H1 (cell line): ENCODE measurements around the gene CAST. TPM values are rescaled to one million over a fixed set of nuclear protein-coding genes. Genes with fewer than 3 reads are reported as not detected.

ENCODE experiments used
- ASH2L ChIP-seq: fragments of 200-600, 300-600 bp; sonication (generic); IDR thresholded peaks from one replicate; pipeline ENCODE4 v1.7.1; 2017; ENCODE audit warnings: low read length
- CHD2 ChIP-seq: IDR thresholded peaks from 2 replicates; pipeline ENCODE4 v1.6.1; 2012; ENCODE audit warnings: low read length, improper control_type of control experiment
- CTCF ChIP-seq, 3 experiments: IDR thresholded peaks; 1 replicate in 2 of 3; 2 replicates in 1 of 3; pipeline versions ENCODE4 v1.5.1 to v1.6.1; 2011; ENCODE audit warnings: low read length in 3 of 3, mild to moderate bottlenecking in 3 of 3, inconsistent platforms in 2 of 3, low read depth in 1 of 3, moderate library complexity in 1 of 3; ENCODE audit not compliant: insufficient read depth in 1 of 3; ENCODE audit errors: control extremely low read depth in 1 of 3
- EGR1 ChIP-seq: IDR thresholded peaks from 2 replicates; pipeline ENCODE4 v1.6.1; 2011; ENCODE audit warnings: low read depth, low read length, borderline replicate concordance
- GABPA ChIP-seq: IDR thresholded peaks from 2 replicates; pipeline ENCODE4 v1.6.1; 2011; ENCODE audit warnings: mild to moderate bottlenecking, low read length, moderate library complexity, borderline replicate concordance; ENCODE audit not compliant: insufficient read depth
- MAX ChIP-seq: IDR thresholded peaks from 2 replicates; pipeline ENCODE4 v1.6.1; 2012; ENCODE audit warnings: inconsistent platforms
- POLR2AphosphoS5 ChIP-seq: IDR thresholded peaks from 2 replicates; pipeline ENCODE4 v1.6.1; 2011; ENCODE audit warnings: low read depth, low read length
- TEAD4 ChIP-seq: IDR thresholded peaks from 2 replicates; pipeline ENCODE4 v1.6.1; 2012; ENCODE audit warnings: low read depth, low read length, inconsistent platforms, mixed read lengths
- ZNF274 ChIP-seq: IDR thresholded peaks from 2 replicates; pipeline ENCODE4 v1.7.0; 2012; ENCODE audit warnings: low read length, borderline replicate concordance; ENCODE audit errors: extremely low read depth
- polyA plus RNA-seq, 7 experiments: library from polyadenylated mRNA; depleted of rRNA in 3 of 7; stranded (reverse) in 5 of 7; unstranded in 2 of 7; fragments of >200 nt in 5 of 7; fragments of 200-250 nt in 2 of 7; gene quantifications; 1 replicate in 5 of 7; 2 replicates in 1 of 7; 4 replicates in 1 of 7; pipeline versions ENCODE4 v1.2.1 to v1.2.3, GENCODE V29; 2011 to 2013; ENCODE audit warnings: missing spikeins in 2 of 7, mixed read lengths in 2 of 7
- total RNA-seq: library from RNA; stranded (reverse); fragmentation: NEBNext Ultra II Directional; extraction: Animal tissue kit (Norgen Biotek cat#: 25700); gene quantifications from 2 replicates; pipeline ENCODE4 v1.2.1, GENCODE V29; 2021

Gene CAST
- total and polyA plus RNA-seq, 2 of the 8 experiments (the other 6 are each of a cell fraction or from before 2014, with no cell fraction given), result 9.0 to 48.2 TPM

- TF ChIP-seq ASH2L (peak; percentile 93), GABPA (peak; percentile 71; the same call in 1 of the 2 replicates), CHD2 (no peak; the same call in 1 of the 2 replicates), POLR2AphosphoS5 (peak; percentile 63; the same call in 1 of the 2 replicates), TEAD4 (peak; percentile 49; the same call in 1 of the 2 replicates), CTCF (IDR thresholded peaks at IDR 0.05; ENCODE audit: control extremely low read depth in 1 of 3, insufficient read depth in 1 of 3, low read depth in 1 of 3, low read length in 3 of 3) (no peak), MAX (peak; percentile 89), ZNF274 (no peak), EGR1 (no peak)
- TF ChIP-seq, all 59 proteins: peak for 17
Observed at GRCh38 chr5:96702503-96703383, 40.6 kb downstream of the CAST start (continued).
